ENCODE measurements around the gene NCBP3.
A peak's percentile ranks its signal among the peaks of the same experiment; 100 is the strongest.
"Not testable (repeated sequence)": the region's sequence is repeated elsewhere in the genome, so short reads cannot be mapped to it uniquely, and the experiment has no call there.

The NCBP3 gene

GRCh38 chr17:3880983-3881382 lies 34.9 kb upstream of the NCBP3 start:
- no peak for DNase-seq

- DNase-seq: no peak
Observed at GRCh38 chr17:3879591-3880417, 33.8 kb upstream of the NCBP3 start.

- DNase-seq: peak; percentile 81
Observed at GRCh38 chr17:3879186-3879585, 33.1 kb upstream of the NCBP3 start.

- DNase-seq: no peak
Observed at GRCh38 chr17:3877220-3877619, 31.2 kb upstream of the NCBP3 start.

GRCh38 chr17:3875317-3875716 lies 29.3 kb upstream of the NCBP3 start:
- DNase-seq: no peak

- no peak for DNase-seq
Observed at GRCh38 chr17:3873862-3874261, 27.8 kb upstream of the NCBP3 start.

- DNase-seq: no peak
Observed at GRCh38 chr17:3870871-3871306, 24.8 kb upstream of the NCBP3 start.

GRCh38 chr17:3867606-3868005 lies 21.6 kb upstream of the NCBP3 start:
- DNase-seq: no peak

- no peak for DNase-seq
Observed at GRCh38 chr17:3867106-3867505, 21.1 kb upstream of the NCBP3 start.

GRCh38 chr17:3866276-3866675 lies 20.2 kb upstream of the NCBP3 start:
- DNase-seq: no peak

GRCh38 chr17:3865176-3865575 lies 19.1 kb upstream of the NCBP3 start:
- peak; percentile 57 for DNase-seq

- DNase-seq: no peak
Observed at GRCh38 chr17:3864534-3864933, 18.5 kb upstream of the NCBP3 start.

GRCh38 chr17:3861761-3862681 lies 16.0 kb upstream of the NCBP3 start:
- no peak for DNase-seq

- DNase-seq: no peak
Observed at GRCh38 chr17:3860939-3861700, 15.1 kb upstream of the NCBP3 start.

GRCh38 chr17:3859940-3860339 lies 13.9 kb upstream of the NCBP3 start:
- DNase-seq: no peak

GRCh38 chr17:3857261-3858105 lies 11.4 kb upstream of the NCBP3 start:
- DNase-seq: no peak

- DNase-seq: not testable (repeated sequence)
Observed at GRCh38 chr17:3854204-3854603, 8.2 kb upstream of the NCBP3 start.

- DNase-seq: no peak
Observed at GRCh38 chr17:3852561-3852960, 6.5 kb upstream of the NCBP3 start.

- DNase-seq: no peak
Observed at GRCh38 chr17:3851461-3852100, 5.5 kb upstream of the NCBP3 start.

- DNase-seq: no peak
Observed at GRCh38 chr17:3848229-3848835, 2.3 kb upstream of the NCBP3 start.

- DNase-seq: no peak
Observed at GRCh38 chr17:3847165-3847670, 1.2 kb upstream of the NCBP3 start.
